GM13977 (cell line): Measurements from ENCODE around the gene SKI.

Source experiments
- DNase-seq: peaks from one replicate; pipeline ENCODE4 v3.0.0; 2012; ENCODE audit warnings: low spot score
- CTCF ChIP-seq: IDR thresholded peaks from 2 replicates; pipeline ENCODE4 v1.5.1; 2012; ENCODE audit warnings: mild to moderate bottlenecking, control low read depth; ENCODE audit not compliant: insufficient read depth; ENCODE audit errors: extremely low read depth, missing control alignments
- in situ Hi-C: fragments of 300-500 bp; cut with MboI; formaldehyde crosslinking; loops from one replicate; pipeline ENCODE4 v1.12.0; 2022; ENCODE audit warnings: low sequenced_read_pairs, low pct_unique_long_range_greater_than_20kb, mixed read lengths, inconsistent platforms; ENCODE audit not compliant: unreplicated experiment

SKI gene

GRCh38 chr1:2232916-2233438 lies 4.9 kb downstream of the SKI start:
- in situ Hi-C loops, result no loop called here
- TF ChIP-seq CTCF, result no peak
- no peak for DNase-seq

- TF ChIP-seq CTCF, result no peak
- in situ Hi-C loops, result no loop called here
- no peak for DNase-seq
These were observed 5.3 kb downstream of the SKI start for GRCh38 chr1:2233468-2233867.

GRCh38 chr1:2233997-2234761 lies 6.1 kb downstream of the SKI start:
- in situ Hi-C loops, result no loop called here
- TF ChIP-seq CTCF, result no peak
- peak; percentile 72 for DNase-seq

- in situ Hi-C loops, result no loop called here
- TF ChIP-seq CTCF, result no peak
- no peak for DNase-seq
These were observed 6.6 kb downstream of the SKI start for GRCh38 chr1:2234762-2235113.

GRCh38 chr1:2235300-2235998 lies 7.3 kb downstream of the SKI start:
- no peak for TF ChIP-seq CTCF
- no peak for DNase-seq
- in situ Hi-C loops, result no loop called here

GRCh38 chr1:2236695-2237677 lies 8.9 kb downstream of the SKI start:
- TF ChIP-seq CTCF, result no peak
- in situ Hi-C loops, result no loop called here
- DNase-seq, result no peak
